ENCODE measurements around the gene ROR2. TPM values are rescaled to one million over a fixed set of nuclear protein-coding genes. Genes with fewer than 3 reads are reported as not detected.

The ROR2 gene
- total RNA-seq, 1 experiment from 2014 or later = 0.84 TPM

- H3K4me1 Mint-ChIP-seq (ENCODE audit: insufficient read depth, unreplicated experiment) = peaks cover 4% of the 10 kb centered on the region
- DNase-seq (ENCODE audit: unreplicated experiment) = no peak
- H3K27ac Mint-ChIP-seq (ENCODE audit: low read depth, unreplicated experiment) = no peak overlapping the region
- no peak overlapping the region for H3K4me3 Mint-ChIP-seq (ENCODE audit: unreplicated experiment)
- no TSS peak for BruUV-seq (replicated peaks)
- no peaks in the 10 kb centered on the region for H3K27me3 Mint-ChIP-seq (ENCODE audit: insufficient read depth, unreplicated experiment)
- no peaks in the 10 kb centered on the region for H3K9me3 Mint-ChIP-seq (ENCODE audit: unreplicated experiment)
- intact Hi-C loops (cut with micrococcal nuclease) = no loop called here
- ChIA-PET CTCF (interaction anchor here (0.9 kb wide), 1 partner anchor 15 kb away, joined by 3 read pairs; no protein-coding TSS in a partner anchor), POLR2A (no interaction called here)
- TF ChIP-seq CTCF (IDR thresholded peaks at IDR 0.05; ENCODE audit: unreplicated experiment) = no peak
- H3K36me3 Mint-ChIP-seq (ENCODE audit: insufficient read depth, unreplicated experiment) = no peaks in the 10 kb centered on the region
Measured at GRCh38 chr9:91814201-91814600, 135.8 kb downstream of the ROR2 start.

- ChIA-PET POLR2A (no interaction called here), CTCF (interaction anchor here (0.7 kb wide), 1 partner anchor 14 kb away, joined by 3 read pairs; no protein-coding TSS in a partner anchor)
- Mint-ChIP-seq H3K27me3 (ENCODE audit: insufficient read depth, unreplicated experiment) (no peaks in the 10 kb centered on the region), H3K9me3 (ENCODE audit: unreplicated experiment) (no peaks in the 10 kb centered on the region), H3K4me3 (ENCODE audit: unreplicated experiment) (no peak overlapping the region), H3K4me1 (ENCODE audit: insufficient read depth, unreplicated experiment) (peaks cover 9% of the 10 kb centered on the region), H3K36me3 (ENCODE audit: insufficient read depth, unreplicated experiment) (no peaks in the 10 kb centered on the region), H3K27ac (ENCODE audit: low read depth, unreplicated experiment) (no peak overlapping the region)
- no peak for TF ChIP-seq CTCF (IDR thresholded peaks at IDR 0.05; ENCODE audit: unreplicated experiment)
- no TSS peak for BruUV-seq (replicated peaks)
- intact Hi-C loops (cut with micrococcal nuclease) = no loop called here
- DNase-seq (ENCODE audit: unreplicated experiment) = no peak
Measured at GRCh38 chr9:91813176-91813795, 136.7 kb downstream of the ROR2 start.

GRCh38 chr9:91812191-91812590, 137.8 kb downstream of the ROR2 start:
- intact Hi-C loops (cut with micrococcal nuclease) = no loop called here
- Mint-ChIP-seq H3K4me3 (ENCODE audit: unreplicated experiment) (no peak overlapping the region), H3K9me3 (ENCODE audit: unreplicated experiment) (no peaks in the 10 kb centered on the region), H3K4me1 (ENCODE audit: insufficient read depth, unreplicated experiment) (peaks cover 9% of the 10 kb centered on the region), H3K27me3 (ENCODE audit: insufficient read depth, unreplicated experiment) (no peaks in the 10 kb centered on the region), H3K27ac (ENCODE audit: low read depth, unreplicated experiment) (no peak overlapping the region), H3K36me3 (ENCODE audit: insufficient read depth, unreplicated experiment) (no peaks in the 10 kb centered on the region)
- ChIA-PET POLR2A (no interaction called here), CTCF (interaction anchor here (0.6 to 1.2 kb wide), 3 partner anchors 37 to 107 kb away, joined by 3 to 4 read pairs (median 4); no protein-coding TSS in a partner anchor)
- BruUV-seq (replicated peaks) = no TSS peak
- TF ChIP-seq CTCF (IDR thresholded peaks at IDR 0.05; ENCODE audit: unreplicated experiment) = no peak
- DNase-seq (ENCODE audit: unreplicated experiment) = no peak

GRCh38 chr9:91811024-91811909, 138.8 kb downstream of the ROR2 start:
- intact Hi-C loops (cut with micrococcal nuclease) = no loop called here
- Mint-ChIP-seq H3K27ac (ENCODE audit: low read depth, unreplicated experiment) (no peak overlapping the region), H3K36me3 (ENCODE audit: insufficient read depth, unreplicated experiment) (no peaks in the 10 kb centered on the region), H3K9me3 (ENCODE audit: unreplicated experiment) (no peaks in the 10 kb centered on the region), H3K4me1 (ENCODE audit: insufficient read depth, unreplicated experiment) (peaks cover 9% of the 10 kb centered on the region), H3K4me3 (ENCODE audit: unreplicated experiment) (no peak overlapping the region), H3K27me3 (ENCODE audit: insufficient read depth, unreplicated experiment) (no peaks in the 10 kb centered on the region)
- DNase-seq (ENCODE audit: unreplicated experiment) = no peak
- TF ChIP-seq CTCF (IDR thresholded peaks at IDR 0.05; ENCODE audit: unreplicated experiment) = no peak
- ChIA-PET POLR2A (no interaction called here), CTCF (interaction anchor here (0.6 to 1.2 kb wide), 2 partner anchors 36 to 65 kb away, joined by 3 to 4 read pairs; no protein-coding TSS in a partner anchor)
- no TSS peak for BruUV-seq (replicated peaks)
